HG03095 (cell line): ENCODE data around the gene TRAF3IP1.

Experiments
- ATAC-seq: cut with Tn5 transposase; IDR thresholded peaks from one replicate; pipeline ENCODE4 v1.9.1; 2021; ENCODE audit warnings: moderate library complexity; ENCODE audit not compliant: unreplicated experiment

The TRAF3IP1 gene

GRCh38 chr2:238378230-238379095 lies 58.1 kb downstream of the TRAF3IP1 start:
- ATAC-seq, result no peak

DNA sequence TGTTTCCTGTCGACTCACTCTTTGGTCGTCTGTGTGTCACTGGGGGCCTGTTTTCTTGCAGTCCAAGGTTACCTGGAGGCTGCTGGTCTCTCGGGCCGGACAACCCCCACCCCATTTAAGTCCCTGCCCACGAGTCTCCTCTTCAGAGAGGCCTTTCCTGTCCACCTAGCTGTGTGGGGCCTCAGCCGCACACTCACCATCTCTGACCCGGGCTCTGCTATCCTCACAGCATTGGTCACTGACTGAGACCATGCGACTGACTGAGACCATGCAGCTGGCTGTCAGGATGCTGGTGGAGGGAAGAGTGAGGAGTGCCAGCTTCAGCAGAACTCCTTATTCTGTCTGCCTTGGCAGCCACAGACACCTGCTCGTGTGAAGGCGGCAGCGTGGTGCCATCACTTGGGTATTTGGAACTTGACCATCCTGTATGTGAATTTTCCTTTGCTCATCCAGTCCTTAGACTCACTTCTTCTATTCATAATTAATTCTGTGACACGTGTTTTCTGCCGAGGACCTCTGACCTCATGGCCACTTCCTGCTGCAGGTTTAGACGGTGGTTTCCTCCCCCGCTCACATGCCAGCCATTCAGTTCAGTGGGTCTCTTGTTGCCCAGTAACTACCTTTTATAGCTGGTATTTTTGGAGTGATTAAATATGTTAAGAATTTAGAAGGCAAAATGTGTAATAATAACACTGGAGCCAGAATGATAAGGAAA lies 58.9 kb downstream of the TRAF3IP1 start:
- ATAC-seq, result no peak

- ATAC-seq, result no peak
These were observed 60.0 kb downstream of the TRAF3IP1 start for GRCh38 chr2:238380336-238380735.

DNA sequence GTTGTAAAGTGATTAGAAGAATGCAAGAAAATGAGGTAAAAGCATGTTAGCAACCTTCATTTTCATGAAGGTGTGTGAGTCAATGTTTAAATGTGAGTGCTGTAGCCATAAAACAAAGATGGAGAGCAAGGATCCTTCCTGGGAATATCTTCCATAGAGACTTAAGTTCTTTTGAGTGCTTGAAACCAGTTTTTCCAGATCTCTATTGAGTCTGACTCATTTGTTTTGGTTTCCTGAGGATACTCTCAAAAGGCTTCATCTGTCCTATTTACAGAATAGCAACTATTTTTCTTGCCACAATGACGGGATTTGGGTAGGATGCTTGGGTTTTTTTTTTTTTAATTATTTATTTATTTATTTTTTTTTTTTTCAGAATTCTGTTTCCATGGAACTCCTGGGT lies 60.5 kb downstream of the TRAF3IP1 start:
- no peak for ATAC-seq

GRCh38 chr2:238381341-238382115 lies 61.2 kb downstream of the TRAF3IP1 start:
- no peak for ATAC-seq

GRCh38 chr2:238382381-238382781 lies 62.1 kb downstream of the TRAF3IP1 start:
- ATAC-seq, result no peak

- no peak for ATAC-seq
These were observed 62.8 kb downstream of the TRAF3IP1 start for GRCh38 chr2:238383135-238383534.

DNA sequence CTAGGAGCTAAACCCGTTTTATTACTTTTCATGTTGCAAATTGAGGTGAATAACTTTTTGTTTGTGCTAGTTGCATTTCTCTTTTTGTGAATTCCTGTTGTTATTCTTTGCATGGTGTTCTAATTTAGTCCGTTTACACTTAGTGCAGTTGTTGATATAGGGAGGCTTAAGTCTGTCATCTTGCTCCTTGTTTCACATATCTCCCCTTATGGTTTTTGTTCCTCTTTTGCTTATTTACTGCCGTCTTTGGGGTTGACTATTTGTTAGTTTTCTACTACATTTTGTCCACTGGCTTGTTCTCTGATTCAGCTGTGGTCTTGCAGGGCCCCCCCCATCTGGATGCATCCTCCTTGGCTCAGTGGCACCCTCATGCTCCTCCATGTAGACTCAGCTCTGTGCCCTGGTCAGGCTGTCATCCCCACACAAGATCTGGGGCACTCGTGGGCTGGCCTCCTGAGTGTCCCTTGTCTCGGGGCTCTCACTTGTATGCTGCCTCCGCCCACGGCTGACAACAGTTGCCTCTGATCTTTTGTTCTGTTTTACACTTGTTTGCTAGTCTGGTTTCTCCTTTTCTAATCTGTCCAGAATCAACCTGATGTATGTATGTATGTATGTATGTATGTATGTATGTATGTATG lies 63.5 kb downstream of the TRAF3IP1 start:
- ATAC-seq, result no peak

- ATAC-seq, result no peak
These were observed 67.0 kb downstream of the TRAF3IP1 start for GRCh38 chr2:238387332-238387731.

GRCh38 chr2:238388794-238389193 lies 68.5 kb downstream of the TRAF3IP1 start:
- no peak for ATAC-seq

DNA sequence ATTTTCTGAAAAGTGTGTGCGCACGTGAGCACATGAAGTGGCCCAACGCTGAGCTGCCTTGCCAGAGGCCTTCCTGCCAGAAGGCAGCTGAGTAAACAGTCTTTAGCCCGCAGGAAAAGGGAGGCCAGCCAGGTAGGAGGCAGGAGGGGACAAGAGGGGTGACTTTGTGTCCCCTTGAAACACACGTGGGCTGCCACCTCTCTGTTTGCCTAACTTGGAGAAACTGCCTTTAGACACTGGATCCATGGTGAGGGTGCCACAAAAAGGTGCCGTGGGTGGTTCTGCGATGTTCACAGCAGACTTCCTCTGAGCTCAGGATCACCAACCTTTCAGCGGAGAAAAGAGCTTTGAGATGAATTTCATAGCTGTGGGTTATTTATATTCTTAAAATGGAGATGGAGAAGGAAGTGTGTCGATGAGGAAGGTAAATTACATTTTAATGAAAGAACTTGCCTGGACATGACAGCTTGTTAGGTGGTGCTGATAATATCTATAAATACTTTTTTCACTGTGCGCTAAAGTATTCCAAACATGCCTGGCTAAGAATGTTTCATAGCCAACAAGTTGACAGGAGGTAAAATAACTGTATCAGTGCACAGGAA lies 69.8 kb downstream of the TRAF3IP1 start:
- ATAC-seq, result no peak

DNA sequence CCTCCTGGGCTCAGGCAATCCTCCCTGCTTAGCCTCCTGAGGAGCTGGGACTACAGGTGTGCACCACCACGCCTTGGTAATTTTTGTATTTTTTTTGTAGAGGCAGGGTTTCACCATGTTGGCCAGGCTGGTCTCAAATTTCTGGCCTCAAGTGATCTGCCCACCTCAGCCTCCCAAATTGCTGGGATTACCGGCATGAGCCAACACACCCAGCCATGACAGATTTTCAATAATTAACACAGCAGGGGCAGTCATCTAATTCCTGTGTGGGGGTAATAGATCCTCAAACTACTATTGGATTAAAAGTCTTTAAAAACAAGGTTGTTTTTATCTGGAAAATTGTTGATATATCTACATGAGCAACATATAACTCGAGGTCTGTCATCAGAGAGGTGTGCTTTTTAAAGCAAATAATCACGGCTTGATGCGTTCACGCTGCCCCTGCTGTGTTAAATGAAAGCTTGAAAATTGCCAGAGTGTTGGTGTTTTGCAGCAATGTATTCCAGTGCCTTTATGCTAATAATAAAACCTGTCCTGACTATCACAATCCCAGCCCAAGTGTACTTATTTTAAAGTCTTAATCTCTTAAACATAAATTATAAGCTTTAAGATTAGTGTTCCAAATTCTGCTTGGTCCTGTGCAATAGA lies 70.8 kb downstream of the TRAF3IP1 start:
- no peak for ATAC-seq

DNA sequence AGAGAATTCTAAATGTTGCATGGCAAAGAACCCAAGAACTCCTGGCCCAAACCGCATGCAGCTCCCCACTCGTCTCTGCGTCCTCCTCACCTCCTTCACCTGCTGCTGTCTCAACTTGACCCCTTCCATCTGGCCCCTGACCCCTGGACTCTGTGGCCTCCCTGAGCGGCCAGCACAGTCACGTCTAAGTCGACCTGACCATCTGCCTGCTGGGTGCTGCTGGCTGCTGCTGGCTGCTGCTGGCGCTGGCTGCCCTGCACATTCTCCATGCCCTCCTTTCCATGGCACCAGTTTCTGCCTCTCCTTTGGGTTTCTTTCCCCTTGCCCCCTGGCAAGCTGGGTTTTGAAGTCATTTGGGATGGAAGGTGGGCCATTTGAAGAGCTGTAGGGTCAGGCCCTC lies 76.3 kb downstream of the TRAF3IP1 start:
- no peak for ATAC-seq

DNA sequence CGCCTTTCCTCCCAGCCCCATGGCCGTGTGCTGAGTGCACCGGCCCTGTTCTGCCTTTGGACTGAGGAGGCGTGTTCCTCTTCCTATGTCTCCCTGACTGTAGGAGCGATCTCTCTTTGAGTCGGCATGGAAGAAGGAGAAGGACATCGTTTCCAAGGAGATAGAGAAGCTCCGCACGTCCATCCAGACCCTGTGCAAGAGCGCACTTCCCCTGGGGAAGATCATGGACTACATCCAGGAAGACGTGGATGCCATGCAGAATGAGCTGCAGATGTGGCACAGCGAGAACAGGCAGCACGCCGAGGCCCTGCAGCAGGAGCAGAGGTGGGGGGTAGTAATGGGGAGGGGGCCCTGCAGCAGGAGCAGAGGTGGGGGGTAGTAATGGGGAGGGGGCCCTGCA lies 77.0 kb downstream of the TRAF3IP1 start:
- no peak for ATAC-seq

GRCh38 chr2:238398577-238398976 lies 78.3 kb downstream of the TRAF3IP1 start:
- no peak for ATAC-seq

DNA sequence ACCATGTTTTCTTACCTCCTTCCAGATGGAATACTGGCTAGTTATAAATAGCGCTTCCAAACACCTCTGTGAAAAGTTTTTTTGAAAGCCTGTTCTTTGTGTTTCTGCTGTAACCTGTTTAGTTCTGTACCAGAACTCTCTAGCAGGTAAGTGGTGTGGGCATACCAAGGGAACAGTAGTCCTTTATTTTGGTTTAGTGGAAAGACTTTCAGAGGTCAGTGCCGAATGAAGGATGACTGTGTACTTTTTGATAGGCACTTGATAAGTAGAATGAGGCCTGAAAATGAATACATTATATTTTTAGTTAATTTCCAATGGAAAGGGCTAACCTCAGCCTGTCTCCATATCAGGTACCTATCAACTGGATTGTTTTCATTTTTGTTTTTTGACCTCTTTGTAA lies 78.8 kb downstream of the TRAF3IP1 start:
- no peak for ATAC-seq

GRCh38 chr2:238401551-238401950 lies 81.2 kb downstream of the TRAF3IP1 start:
- ATAC-seq, result no peak

DNA sequence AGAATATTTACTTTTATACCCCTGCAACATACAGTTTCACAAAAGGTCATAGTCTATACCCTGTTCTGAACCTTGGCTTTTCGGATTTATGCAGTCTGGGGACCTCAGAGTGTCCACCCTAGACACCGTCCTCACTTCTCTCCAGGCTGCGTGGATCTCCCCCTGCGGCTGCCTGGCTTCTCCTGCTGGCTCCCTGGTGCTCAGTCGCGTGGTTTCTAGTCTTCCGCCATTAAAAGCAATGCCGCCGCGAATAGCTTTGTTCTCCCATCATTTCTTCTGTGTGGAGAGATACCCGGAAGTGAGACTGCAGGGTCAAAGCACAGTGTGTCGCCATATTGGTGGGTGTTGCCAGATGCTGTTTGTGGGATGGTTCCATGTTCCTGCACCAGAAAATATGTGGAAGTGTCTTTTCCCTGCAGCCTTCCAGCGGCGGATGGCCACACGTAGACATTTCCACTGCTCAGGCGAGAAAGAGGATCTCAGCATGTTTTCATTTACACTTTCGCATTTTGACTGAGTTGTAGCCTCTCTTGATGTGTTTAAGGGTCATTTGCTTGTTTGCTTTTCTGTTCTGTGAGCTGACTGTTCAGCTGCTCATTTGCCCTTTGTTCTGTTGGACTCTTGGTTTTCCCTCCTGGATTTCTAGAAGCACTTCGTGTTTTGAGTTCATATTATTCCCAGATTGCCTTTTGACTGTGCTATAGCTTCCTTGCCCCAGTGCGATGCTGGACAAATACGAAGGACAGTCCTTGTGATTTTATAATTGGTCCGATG lies 83.5 kb downstream of the TRAF3IP1 start:
- no peak for ATAC-seq
